GM20000 (cell line): ENCODE data around the gene CRYGS.
"Not testable (repeated sequence)": the region's sequence is repeated elsewhere in the genome, so short reads cannot be mapped to it uniquely, and the experiment has no call there.

ENCODE experiments used
- DNase-seq: peaks from one replicate; pipeline ENCODE4 v3.0.0; 2012; ENCODE audit warnings: low spot score
- CTCF ChIP-seq: IDR thresholded peaks from 2 replicates; pipeline ENCODE4 v1.5.1; 2012; ENCODE audit warnings: mild to moderate bottlenecking, control low read depth; ENCODE audit errors: extremely low read depth, missing control alignments

The CRYGS gene

GRCh38 chr3:186587183-186587582, 43.0 kb upstream of the CRYGS start:
- no peak for DNase-seq
- TF ChIP-seq CTCF: no peak

GRCh38 chr3:186586245-186586644, 42.1 kb upstream of the CRYGS start:
- DNase-seq: not testable (repeated sequence)

GRCh38 chr3:186583831-186584230, 39.7 kb upstream of the CRYGS start:
- DNase-seq: no peak
- no peak for TF ChIP-seq CTCF

GRCh38 chr3:186582541-186582940, 38.4 kb upstream of the CRYGS start:
- no peak for DNase-seq
- TF ChIP-seq CTCF: no peak

GRCh38 chr3:186580785-186581184, 36.6 kb upstream of the CRYGS start:
- no peak for DNase-seq
- no peak for TF ChIP-seq CTCF

- DNase-seq: no peak
- no peak for TF ChIP-seq CTCF
Measured at GRCh38 chr3:186577521-186577920, 33.3 kb upstream of the CRYGS start.

GRCh38 chr3:186571644-186572013, 27.4 kb upstream of the CRYGS start:
- no peak for TF ChIP-seq CTCF
- DNase-seq: no peak

GRCh38 chr3:186570941-186571643, 26.9 kb upstream of the CRYGS start:
- DNase-seq: no peak
- no peak for TF ChIP-seq CTCF
